Suprapubic skin (tissue), 3 donors: Measurements from ENCODE around the gene MRPS15.

Experiments used
- CTCF ChIP-seq, 2 donors: fragments of 200-600 bp in 1 of 2; fragments of 450-650 bp in 1 of 2; sonication (generic) in 1 of 2; IDR thresholded peaks; one replicate each; pipeline ENCODE4 v1.5.1; 2016 to 2019; ENCODE audit warnings: antibody characterized with exemption in 2 of 2, mild to moderate bottlenecking in 1 of 2, moderate library complexity in 1 of 2
- POLR2AphosphoS5 ChIP-seq, 3 donors: sonication (generic); formaldehyde crosslinking; IDR thresholded peaks; one replicate each; pipeline ENCODE4 v1.6.1; 2017; ENCODE audit warnings: antibody characterized with exemption in 3 of 3

GRCh38 chr1:36486439-36487335 is 22.5 kb upstream of the MRPS15 start:
- TF ChIP-seq CTCF (IDR thresholded peaks at IDR 0.05) (no peak), POLR2AphosphoS5 (IDR thresholded peaks at IDR 0.05) (no peak)
